ENCODE measurements around the gene TTYH3. TPM values are rescaled to one million over a fixed set of nuclear protein-coding genes. Genes with fewer than 3 reads are reported as not detected.

The TTYH3 gene
- total RNA-seq, 1 donor from 2014 or later: 250 TPM

- H3K9me3 Mint-ChIP-seq (ENCODE audit: unreplicated experiment): no peaks in the 10 kb centered on the region
- H3K4me1 Mint-ChIP-seq (ENCODE audit: unreplicated experiment): peaks cover 8% of the 10 kb centered on the region
Measured at GRCh38 chr7:2610466-2610865, 21.3 kb upstream of the TTYH3 start.

GRCh38 chr7:2610898-2611297, 20.9 kb upstream of the TTYH3 start:
- Mint-ChIP-seq H3K27me3 (ENCODE audit: unreplicated experiment) (no peaks in the 10 kb centered on the region), H3K36me3 (ENCODE audit: low read depth, unreplicated experiment) (no peaks in the 10 kb centered on the region), H3K27ac (ENCODE audit: unreplicated experiment) (peak overlapping the region; percentile 68), H3K9me3 (ENCODE audit: unreplicated experiment) (no peaks in the 10 kb centered on the region), H3K4me3 (ENCODE audit: unreplicated experiment) (no peak overlapping the region), H3K4me1 (ENCODE audit: unreplicated experiment) (peaks cover 8% of the 10 kb centered on the region)
- no peak for DNase-seq (ENCODE audit: low spot score)
- TF ChIP-seq CTCF (IDR thresholded peaks at IDR 0.05; ENCODE audit: unreplicated experiment): no peak

More at GRCh38 chr7:2610466-2610865, 21.3 kb upstream of the TTYH3 start:
- no peaks in the 10 kb centered on the region for H3K27me3 Mint-ChIP-seq (ENCODE audit: unreplicated experiment)
- no peaks in the 10 kb centered on the region for H3K36me3 Mint-ChIP-seq (ENCODE audit: low read depth, unreplicated experiment)
- no peak overlapping the region for H3K4me3 Mint-ChIP-seq (ENCODE audit: unreplicated experiment)
- DNase-seq (ENCODE audit: low spot score): no peak
- peak overlapping the region; percentile 68 for H3K27ac Mint-ChIP-seq (ENCODE audit: unreplicated experiment)
- no peak for TF ChIP-seq CTCF (IDR thresholded peaks at IDR 0.05; ENCODE audit: unreplicated experiment)

- Mint-ChIP-seq H3K4me1 (ENCODE audit: unreplicated experiment) (peaks cover 8% of the 10 kb centered on the region), H3K36me3 (ENCODE audit: low read depth, unreplicated experiment) (no peaks in the 10 kb centered on the region), H3K27ac (ENCODE audit: unreplicated experiment) (no peak overlapping the region), H3K27me3 (ENCODE audit: unreplicated experiment) (no peaks in the 10 kb centered on the region), H3K4me3 (ENCODE audit: unreplicated experiment) (no peak overlapping the region), H3K9me3 (ENCODE audit: unreplicated experiment) (no peaks in the 10 kb centered on the region)
- no peak for TF ChIP-seq CTCF (IDR thresholded peaks at IDR 0.05; ENCODE audit: unreplicated experiment)
- DNase-seq (ENCODE audit: low spot score): no peak
Measured at GRCh38 chr7:2611401-2611800, 20.4 kb upstream of the TTYH3 start.

- Mint-ChIP-seq H3K9me3 (ENCODE audit: unreplicated experiment) (no peaks in the 10 kb centered on the region), H3K36me3 (ENCODE audit: low read depth, unreplicated experiment) (no peaks in the 10 kb centered on the region), H3K4me3 (ENCODE audit: unreplicated experiment) (no peak overlapping the region), H3K4me1 (ENCODE audit: unreplicated experiment) (peaks cover 8% of the 10 kb centered on the region), H3K27ac (ENCODE audit: unreplicated experiment) (no peak overlapping the region), H3K27me3 (ENCODE audit: unreplicated experiment) (no peaks in the 10 kb centered on the region)
- DNase-seq (ENCODE audit: low spot score): no peak
- no peak for TF ChIP-seq CTCF (IDR thresholded peaks at IDR 0.05; ENCODE audit: unreplicated experiment)
Measured at GRCh38 chr7:2611922-2612321, 19.9 kb upstream of the TTYH3 start.

- DNase-seq (ENCODE audit: low spot score): no peak
- Mint-ChIP-seq H3K9me3 (ENCODE audit: unreplicated experiment) (no peaks in the 10 kb centered on the region), H3K4me1 (ENCODE audit: unreplicated experiment) (peaks cover 3% of the 10 kb centered on the region), H3K27ac (ENCODE audit: unreplicated experiment) (no peak overlapping the region), H3K4me3 (ENCODE audit: unreplicated experiment) (no peak overlapping the region), H3K36me3 (ENCODE audit: low read depth, unreplicated experiment) (no peaks in the 10 kb centered on the region), H3K27me3 (ENCODE audit: unreplicated experiment) (no peaks in the 10 kb centered on the region)
- TF ChIP-seq CTCF (IDR thresholded peaks at IDR 0.05; ENCODE audit: unreplicated experiment): no peak
Measured at GRCh38 chr7:2612445-2613097, 19.2 kb upstream of the TTYH3 start.

All from endothelial cell (in vitro differentiated cells).